GM19372 (cell line): ENCODE data around the gene DOCK1.

Experiments
- ATAC-seq: cut with Tn5 transposase; IDR thresholded peaks from one replicate; pipeline ENCODE4 v1.9.1; 2021; ENCODE audit warnings: mild to moderate bottlenecking, low read depth, moderate library complexity; ENCODE audit not compliant: unreplicated experiment

Gene DOCK1

DNA sequence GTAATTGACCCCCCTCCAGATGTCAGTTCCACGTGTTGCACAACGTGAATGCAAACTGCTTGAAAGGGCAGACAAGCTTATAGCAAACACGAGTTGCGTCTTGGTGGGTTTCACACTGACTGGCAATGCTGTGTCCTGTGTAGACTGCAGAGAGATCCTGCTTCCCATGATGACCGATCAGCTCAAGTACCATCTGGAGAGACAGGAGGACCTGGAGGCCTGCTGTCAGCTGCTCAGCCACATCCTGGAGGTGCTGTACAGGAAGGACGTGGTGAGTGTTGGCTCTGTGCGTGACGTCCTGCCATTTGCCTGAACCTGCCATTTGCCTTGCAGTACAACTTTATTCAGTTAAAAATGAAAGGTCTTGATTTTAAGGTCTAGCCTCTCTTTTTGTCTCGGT lies 220.1 kb downstream of the DOCK1 start:
- ATAC-seq: no peak

DNA sequence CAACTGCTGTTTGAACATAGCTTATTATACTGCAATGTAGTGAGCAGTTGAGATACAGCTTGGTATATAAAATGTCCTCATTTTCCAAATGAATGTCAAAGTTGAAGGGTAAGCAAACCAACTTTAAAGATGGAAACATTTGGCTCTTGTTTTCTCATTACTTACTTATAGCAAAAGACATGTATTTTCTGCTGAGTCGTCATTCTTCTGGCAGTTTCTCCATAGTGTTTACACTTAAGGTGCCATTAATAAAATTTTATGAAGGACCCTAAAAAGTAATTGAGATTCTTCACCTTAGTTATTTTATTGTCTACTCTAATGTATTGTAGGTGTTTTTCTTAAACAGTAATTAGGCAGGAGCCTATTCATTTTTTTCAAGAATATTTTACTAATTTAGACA lies 222.6 kb downstream of the DOCK1 start:
- ATAC-seq: no peak

- no peak for ATAC-seq
Measured at GRCh38 chr10:127129104-127129503, 223.9 kb downstream of the DOCK1 start.

DNA sequence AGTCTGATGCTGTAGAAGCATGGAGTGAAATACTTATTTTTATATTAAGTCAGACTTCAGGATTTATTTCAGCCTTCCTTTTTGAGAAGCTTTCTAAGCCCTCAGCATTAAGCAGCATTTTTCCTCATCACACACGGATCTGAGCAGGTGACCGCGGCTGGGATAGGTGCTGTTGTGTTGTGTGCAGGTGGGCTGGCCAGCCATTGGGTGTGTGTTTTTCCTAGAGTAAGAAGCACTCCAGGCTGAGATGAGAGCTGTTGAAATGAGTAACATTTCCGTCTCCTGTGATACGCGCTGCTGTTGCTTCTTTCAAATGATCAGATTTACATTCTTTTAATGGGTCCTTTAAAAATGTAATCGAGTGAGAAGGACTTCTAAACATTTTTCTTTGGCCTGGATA lies 227.2 kb downstream of the DOCK1 start:
- ATAC-seq: no peak

DNA sequence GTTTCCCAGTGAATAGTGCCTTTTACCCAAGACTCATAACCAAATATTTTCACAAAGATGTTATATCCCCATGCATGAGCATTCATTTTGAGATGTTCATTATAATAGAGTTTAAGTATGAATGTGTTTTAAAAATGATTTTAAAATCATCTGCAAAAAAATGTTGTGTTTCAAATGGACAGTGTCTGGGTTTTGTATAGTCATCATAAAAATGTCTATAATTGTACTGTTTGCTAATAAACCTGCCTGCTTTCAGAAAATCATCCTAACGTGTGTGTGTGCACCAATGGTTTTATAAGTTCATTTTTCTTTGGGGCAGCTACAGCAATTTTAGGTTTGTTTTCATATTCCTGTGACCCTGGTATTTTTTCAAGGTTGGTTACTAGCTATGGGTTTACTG lies 228.0 kb downstream of the DOCK1 start:
- no peak for ATAC-seq

GRCh38 chr10:127133672-127134500 lies 228.7 kb downstream of the DOCK1 start:
- no peak for ATAC-seq

DNA sequence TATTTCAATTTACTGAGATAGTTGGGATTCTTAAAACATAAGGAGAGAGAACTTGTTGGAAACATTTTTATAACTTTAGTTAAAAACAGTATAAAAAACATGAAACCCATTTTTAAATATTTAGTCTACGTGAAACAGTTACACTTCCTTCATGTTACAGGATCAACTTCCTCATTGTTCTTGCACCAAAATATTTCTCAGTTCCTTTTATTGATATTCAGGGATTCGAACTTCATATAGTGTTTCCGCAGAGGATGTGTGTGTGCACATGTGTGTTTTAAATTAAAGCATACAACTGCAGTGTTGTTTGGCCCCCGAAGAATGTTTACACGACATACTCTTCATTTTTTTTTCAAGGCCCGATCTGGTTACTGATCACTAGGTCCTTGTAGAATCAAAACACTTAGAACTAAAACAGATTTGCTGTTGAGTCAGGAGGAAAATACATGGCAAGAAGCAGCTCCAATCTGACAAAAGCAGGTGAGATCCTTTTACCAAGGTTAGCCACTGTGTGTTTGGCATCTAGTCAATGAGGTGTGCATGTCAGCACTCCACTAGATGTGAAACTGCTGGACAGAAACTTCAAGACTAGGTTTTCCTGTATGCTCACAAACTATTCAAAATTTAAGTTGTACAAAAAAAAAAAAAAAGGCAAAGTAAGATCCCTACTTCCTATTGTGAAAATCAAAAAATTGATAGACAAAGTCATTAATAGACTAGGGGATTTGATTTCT lies 230.8 kb downstream of the DOCK1 start:
- ATAC-seq: no peak

- ATAC-seq: no peak
Measured at GRCh38 chr10:127137391-127137790, 232.2 kb downstream of the DOCK1 start.

GRCh38 chr10:127142136-127142535 lies 236.9 kb downstream of the DOCK1 start:
- no peak for ATAC-seq

DNA sequence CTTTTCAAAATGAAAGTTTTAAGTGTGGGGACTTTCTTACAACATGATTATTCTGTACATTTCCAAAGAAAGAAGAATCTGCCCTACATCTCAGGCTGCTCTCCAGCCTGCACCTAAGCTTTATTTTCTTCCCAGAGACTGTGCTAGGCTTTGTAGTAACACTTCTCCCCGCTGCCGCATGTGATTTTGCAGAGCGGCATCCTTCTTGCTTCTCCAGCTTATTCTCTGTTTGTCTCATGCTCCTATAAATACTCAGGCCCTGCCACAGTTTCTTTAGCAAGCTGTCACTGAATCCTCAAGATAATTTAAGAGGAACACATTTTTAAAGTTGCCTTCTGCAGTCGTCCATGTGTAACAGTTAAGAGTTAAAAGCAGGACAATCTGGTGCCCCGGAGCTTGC lies 237.6 kb downstream of the DOCK1 start:
- no peak for ATAC-seq

GRCh38 chr10:127145173-127145572 lies 239.9 kb downstream of the DOCK1 start:
- no peak for ATAC-seq

DNA sequence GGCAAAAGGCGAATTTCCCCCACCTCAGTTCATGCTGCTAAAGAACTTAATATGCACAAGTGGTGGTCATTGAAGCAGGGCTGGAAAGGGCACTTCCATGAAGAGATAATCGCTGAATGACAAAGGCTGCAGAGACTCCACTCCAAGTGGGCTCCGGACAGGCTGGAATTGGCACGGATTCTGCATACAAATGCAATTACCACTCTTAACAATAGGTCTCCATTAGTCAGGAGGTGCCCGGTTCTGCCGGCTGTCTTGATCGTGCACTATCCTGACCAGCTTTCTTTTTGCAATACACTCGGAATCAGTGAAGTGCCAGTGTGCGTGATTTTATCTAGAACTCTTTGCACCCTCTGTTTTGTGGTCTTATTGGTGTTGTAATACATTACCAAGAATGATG lies 241.4 kb downstream of the DOCK1 start:
- no peak for ATAC-seq

DNA sequence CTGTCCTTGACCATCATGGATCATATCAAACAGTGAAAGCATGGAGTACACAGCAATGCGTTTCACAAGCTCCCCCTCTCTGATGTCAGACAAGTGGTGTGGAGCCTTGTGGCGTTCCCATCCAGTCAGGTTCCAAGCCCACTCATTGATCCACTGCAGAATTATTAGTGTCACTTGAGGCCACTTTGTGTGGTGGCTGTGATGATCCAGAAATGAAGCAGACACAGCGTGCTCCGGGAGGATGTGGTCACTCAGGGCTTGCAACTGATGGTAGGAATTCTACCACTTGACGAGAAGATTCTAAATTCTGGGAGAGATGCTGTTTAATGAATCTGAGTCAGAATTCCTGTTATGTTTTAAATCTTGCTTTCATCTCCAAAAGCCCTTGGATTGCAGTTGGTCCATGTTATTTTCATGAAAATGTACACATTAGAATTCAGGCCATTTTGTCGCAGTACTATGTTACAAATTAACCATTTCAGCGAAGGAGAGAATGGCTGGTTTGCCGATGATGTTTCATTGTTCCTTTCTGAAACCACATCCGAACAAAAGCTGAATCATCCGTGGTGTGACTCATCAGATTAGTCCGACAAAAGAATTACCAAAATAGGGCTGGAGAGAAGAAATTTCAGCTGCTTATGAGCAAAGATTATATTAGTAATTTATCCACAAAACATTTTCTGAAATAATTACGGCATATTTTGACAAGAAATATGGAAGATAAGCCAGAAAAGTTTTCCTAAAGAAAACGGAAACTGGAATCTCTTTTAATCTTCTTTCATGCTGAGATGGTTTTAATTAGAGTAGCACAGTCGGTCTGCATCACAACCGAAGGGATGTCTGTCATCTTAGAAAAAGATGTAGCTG lies 243.1 kb downstream of the DOCK1 start:
- ATAC-seq: no peak

- ATAC-seq: no peak
Measured at GRCh38 chr10:127148933-127149220, 243.6 kb downstream of the DOCK1 start.

- no peak for ATAC-seq
Measured at GRCh38 chr10:127149501-127150081, 244.4 kb downstream of the DOCK1 start.

- ATAC-seq: no peak
Measured at GRCh38 chr10:127150136-127150535, 244.9 kb downstream of the DOCK1 start.

- no peak for ATAC-seq
Measured at GRCh38 chr10:127151541-127151940, 246.3 kb downstream of the DOCK1 start.

GRCh38 chr10:127151981-127152699 lies 246.9 kb downstream of the DOCK1 start:
- no peak for ATAC-seq

- ATAC-seq: no peak
Measured at GRCh38 chr10:127153181-127153580, 248.0 kb downstream of the DOCK1 start.
